HG03139 (cell line): ENCODE results near the gene RBM11.
A peak's percentile ranks its signal among the peaks of the same experiment; 100 is the strongest.
"Not testable (repeated sequence)": the region's sequence is repeated elsewhere in the genome, so short reads cannot be mapped to it uniquely, and the experiment has no call there.

ENCODE experiments used
- ATAC-seq: cut with Tn5 transposase; IDR thresholded peaks from one replicate; pipeline ENCODE4 v1.9.1; 2021; ENCODE audit not compliant: unreplicated experiment

The RBM11 gene, protein sequence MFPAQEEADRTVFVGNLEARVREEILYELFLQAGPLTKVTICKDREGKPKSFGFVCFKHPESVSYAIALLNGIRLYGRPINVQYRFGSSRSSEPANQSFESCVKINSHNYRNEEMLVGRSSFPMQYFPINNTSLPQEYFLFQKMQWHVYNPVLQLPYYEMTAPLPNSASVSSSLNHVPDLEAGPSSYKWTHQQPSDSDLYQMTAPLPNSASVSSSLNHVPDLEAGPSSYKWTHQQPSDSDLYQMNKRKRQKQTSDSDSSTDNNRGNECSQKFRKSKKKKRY

DNA sequence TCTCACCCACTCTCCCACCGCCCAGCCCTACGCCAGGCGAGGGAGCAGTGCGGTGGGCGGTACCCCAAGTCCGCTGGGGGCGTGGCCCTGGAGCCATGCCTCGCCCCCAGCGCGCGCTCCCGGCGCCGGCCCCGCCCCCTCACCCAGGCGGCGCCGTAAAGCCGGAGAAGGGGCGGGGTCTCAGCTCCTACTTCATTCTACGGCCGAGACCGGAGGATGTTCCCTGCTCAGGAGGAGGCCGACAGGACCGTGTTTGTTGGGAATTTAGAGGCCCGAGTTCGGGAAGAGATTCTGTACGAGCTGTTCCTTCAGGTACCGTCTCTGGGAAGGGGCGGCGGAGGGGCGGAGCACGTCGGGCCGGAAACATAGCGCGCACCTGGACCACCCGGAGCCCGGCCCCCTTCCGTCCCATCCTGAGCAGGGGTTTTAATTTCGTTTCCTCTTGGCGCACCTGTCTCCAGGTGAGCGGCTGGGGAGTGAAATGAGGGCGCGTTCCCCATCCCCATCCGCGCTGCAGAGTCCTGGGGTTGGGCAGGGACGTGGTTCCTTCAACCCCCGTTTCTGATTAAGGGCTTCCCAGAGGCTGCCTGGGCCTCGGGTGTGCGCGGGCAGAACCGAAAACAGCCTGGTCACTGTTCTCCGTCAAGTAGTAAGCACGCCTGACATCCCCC is at the start of gene RBM11:
RBM11 (plus strand) TSS at position 187 of the 671 bp plus-strand sequence; CDS start at position 217, 30 bp downstream.
- ATAC-seq: peak; percentile 95

DNA sequence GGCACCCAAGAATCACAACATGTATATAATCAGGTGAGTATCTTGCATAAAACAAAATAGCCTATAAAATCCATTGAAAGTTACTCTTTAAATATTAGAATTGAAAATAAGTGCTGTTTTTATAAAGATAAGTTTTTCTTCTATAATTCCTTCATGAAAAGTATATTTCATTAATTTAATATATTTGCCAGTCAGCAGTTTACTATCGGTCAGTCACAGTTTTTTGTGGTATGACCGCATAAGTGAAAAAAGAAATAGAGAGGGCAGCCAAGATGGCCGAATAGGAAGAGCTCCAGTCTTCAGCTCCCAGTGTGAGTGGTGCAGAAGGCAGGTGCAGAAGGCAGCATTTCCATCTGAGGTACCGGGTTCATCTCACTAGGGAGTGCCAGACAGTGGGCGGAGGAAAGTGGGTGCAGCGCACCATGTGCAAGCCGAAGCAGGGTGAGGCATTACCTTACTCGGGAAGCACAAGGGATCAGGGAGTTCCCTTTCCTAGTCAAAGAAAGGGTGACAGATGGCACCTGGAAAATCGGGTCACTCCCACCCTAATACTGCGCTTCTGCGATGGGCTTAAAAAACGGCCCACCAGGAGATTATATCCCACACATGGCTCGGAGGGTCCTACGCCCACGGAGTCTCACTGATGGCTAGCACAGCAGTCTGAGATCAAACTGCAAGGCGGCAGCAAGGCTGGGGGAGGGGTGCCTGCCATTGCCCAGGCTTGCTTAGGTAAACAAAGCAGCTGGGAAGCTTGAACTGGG is 49.3 kb upstream of the RBM11 start:
- ATAC-seq: not testable (repeated sequence)

DNA sequence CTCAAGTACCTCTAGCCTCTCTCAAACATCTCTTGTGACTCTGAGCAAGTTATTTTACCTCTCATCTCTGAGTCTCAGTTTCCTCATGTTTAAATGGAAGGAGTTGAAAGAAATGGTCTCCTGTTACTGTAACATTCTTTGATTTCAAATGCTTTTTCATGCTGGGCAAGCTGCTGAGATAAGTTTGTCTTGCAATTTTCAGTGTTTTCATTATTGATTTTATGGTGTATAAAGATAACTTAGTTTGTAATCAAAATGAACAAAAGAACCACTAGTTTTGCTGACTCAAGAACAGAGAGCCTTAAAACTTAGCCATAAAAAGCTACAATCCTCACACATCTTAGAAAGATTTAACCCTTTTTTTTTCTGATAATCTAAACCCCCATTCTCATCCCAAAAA is 9.7 kb upstream of the RBM11 start:
- ATAC-seq: no peak

DNA sequence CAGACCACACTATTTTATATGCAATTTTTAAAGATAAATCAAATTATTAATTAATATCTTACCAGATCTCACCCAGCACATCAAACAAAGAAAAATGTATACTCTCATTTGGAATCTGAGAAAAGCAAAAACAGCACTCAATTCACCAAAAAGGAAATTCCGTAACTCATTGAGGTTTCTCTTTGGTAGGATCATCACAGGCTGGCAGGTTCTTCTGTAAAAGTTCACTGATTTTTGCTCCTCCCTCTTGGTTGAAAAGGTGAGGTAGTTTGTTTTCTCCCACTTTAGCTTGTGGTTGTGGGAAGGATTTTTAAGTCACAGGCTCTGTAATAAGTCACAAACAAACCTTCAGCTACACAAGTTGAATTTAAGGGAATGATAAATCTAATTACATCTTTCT is 5.2 kb upstream of the RBM11 start, which contains the start of gene LIPI:
LIPI (minus strand) TSS at position 218 of the 400 bp plus-strand sequence; CDS start at position 108, 110 bp downstream.
- ATAC-seq: no peak

DNA sequence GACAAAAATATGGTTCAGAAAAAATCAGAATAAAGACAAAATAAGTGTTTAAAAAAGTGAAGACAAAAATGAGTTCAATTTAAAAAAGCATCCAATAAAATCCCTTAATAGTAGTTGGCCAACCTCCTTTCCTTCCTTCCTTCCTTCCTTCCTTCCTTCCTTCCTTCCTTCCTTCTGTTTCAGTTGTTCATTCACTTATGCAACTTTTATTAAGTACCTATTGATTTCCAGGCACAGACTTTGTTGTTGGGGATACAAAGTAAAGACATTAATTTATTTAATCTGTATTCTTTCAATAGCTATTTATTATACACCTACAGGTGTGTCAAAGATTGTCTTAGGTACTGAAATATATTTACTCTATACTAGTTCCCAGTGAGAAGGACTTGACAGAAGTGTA is 2.8 kb upstream of the RBM11 start:
- ATAC-seq: no peak

DNA sequence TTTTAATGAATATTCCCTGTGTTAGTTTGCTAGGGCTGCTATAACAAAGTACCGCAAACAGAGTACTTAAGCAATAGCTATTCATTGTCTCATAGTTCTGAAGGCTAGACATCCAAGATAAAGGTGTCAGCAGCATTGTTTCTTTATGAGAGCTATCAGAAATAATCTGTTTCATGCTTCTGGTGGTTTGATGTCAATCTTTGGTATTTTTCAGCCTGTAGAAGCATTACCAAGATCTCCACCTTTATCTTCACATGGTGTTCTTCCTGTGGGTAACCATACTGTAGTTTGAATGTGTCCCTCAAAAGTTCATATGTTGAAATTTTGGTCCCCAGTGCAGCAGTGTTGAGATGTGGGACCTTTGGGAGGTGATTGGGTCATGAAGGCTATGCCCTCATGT is 7.4 kb downstream of the RBM11 start:
- ATAC-seq: no peak

DNA sequence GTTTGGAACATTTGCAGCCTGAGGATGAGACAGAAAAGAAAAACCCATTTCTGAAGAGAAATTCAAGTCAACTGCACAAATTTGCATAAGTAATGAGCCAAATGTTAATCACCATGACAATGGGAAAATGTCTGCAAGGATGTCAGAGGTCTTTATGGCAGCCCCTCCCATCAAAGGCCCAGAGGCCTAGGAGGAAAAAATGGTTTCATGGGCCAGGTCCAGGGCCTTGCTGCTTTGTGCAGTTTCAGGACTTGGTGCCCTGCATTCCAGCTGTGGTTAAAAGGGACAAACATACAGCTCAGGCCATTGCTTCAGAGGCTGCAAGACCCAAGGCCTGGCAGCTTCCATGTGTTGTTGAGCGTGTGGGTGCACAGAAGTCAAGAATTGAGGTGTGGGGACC is 13.4 kb downstream of the RBM11 start:
- no peak for ATAC-seq

DNA sequence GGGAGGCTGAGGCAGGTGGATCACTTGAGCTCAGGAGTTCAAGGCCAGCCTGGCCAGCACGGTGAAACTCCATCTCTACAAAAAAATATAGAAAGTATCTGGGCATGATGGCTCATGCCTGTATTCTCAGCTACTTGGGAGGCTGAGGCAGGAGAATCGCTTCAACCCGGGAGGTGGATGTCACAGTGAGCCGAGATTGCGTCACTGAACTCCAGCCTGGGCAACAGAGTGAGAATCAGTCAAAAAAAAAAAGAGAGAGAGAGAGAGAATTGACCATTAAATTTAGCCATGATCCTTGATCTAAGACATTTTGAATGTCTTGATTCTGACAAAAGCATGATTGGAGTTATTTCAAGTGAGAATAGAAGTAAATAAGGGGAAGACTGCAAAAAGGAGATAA is 19.1 kb downstream of the RBM11 start:
- no peak for ATAC-seq

DNA sequence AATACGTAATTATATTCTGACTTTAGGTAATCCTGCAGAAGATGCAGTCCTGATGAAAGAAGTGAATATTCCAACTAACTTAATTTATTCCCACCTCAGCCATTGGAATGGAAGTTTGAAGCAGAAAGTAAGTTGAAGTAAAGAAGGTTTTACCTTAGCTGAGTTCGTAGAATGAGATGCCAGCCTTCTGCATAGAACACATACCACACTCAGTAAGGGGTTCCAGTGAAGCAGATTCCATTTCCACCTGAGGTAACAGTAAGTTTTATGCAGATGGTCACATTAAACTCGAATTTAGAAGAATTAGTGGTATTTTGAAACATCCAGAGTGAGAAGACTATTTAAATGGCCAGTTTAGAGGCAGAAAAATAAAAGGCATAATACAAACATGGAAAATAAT is 20.2 kb downstream of the RBM11 start:
- no peak for ATAC-seq

DNA sequence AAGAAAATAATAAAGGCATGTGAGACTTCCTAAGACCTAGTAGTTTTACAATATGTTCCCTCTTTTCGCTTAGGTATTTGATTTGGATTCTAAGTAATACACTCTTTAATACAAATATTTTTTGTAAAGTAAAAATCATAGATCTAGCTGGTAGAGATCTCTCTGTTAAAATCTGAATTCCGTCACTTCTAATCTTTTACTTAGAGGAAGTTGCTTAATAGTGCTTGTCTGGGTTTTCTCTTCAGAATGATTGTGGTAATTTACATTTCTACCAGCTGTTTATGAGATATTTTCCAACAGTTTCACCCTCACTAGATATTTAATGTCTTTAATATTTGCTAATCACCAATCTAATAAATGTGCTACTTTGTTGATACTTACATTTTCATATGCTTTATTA is 23.3 kb downstream of the RBM11 start:
- no peak for ATAC-seq

DNA sequence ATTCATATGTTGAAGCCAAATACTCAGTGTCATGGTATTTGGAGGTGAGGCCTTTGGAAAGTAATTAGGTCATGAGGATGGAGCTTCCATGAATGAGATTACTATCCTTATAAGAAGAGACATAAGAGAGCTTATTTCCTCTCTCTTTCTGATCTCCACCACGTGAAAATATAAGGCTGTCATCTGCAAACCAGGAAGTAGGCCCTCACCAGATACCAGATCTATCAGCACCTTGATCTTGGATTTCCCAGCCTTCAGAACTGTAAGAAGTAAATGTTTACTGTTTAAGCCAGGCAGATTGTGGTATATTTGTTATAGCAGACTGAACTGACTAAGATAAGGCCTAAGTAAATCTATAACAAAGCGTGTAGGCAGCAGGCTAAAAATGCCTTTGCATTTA is 25.3 kb downstream of the RBM11 start:
- no peak for ATAC-seq

DNA sequence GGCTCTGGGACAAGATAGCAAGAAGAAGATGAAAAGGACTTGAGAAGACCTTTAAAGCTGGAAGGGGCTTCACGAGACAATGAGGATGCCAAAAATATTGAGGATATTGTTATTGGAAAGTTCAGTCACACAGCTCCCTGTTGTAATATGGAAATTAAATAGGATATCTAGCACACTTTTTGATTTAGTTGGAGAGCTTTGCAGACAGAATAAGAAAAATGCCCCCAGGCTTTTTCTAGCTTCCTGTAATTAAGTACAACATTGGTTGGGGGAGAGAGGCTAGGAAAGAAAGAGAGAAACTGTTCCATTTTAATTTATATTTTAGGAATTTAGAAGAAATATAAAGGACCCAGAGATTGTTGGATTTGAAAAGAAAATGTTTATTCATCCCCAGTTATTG is 27.5 kb downstream of the RBM11 start:
- no peak for ATAC-seq

DNA sequence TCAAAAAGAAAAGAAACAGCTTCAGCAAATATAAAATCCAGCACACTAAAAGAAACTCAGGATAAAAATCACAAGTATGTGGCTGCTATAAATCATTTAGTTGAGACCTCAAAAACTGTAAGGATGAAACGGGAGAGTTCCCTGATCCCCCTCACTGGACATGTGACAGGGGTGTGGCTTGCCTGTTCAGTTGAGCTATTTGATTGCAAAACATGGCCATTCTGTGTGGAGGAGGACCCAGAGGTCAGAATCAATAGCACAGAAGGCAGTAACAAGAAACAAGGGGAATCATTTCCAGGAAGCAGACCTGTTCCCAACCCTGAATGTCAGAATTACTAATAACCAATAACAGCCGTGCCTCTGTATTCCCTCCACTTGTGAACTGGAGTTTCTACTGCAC is 27.9 kb downstream of the RBM11 start:
- ATAC-seq: no peak

DNA sequence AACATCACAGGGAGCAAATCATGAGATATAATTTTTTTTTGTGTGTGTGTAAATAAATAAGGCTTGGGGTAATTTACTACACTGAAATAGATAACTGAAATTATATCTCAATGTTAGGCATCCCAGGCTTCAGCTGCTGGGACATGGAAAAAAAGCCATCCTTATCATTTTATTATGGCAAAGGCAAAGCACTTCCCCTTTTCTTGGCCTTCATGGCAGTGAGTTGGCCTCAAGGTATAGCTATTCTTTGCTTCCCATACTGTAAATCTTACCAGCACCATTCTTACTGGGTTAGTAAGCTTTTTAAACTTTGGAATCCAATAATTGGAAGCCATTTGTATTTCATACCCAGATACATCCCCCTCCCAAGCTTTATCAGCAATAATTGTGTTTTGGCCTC is 29.0 kb downstream of the RBM11 start:
- no peak for ATAC-seq

DNA sequence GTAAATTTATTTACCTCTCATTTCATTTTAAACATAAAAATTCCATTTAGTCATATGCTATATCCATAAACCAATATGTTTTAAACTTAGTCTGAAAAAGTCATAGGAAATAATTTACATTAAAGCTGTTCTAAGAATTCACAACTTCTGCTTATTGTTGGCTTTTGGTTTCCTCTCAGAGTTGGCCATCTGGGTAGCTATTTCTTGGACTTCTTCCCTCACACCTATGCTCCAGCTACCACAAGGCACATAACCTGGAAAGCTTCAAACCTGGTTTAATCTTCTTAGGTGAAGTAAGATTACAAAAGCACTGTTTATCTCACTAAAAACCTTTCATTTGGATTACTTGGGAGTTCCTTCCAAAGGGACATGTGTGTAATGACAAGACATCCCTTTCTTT is 29.8 kb downstream of the RBM11 start:
- ATAC-seq: no peak

DNA sequence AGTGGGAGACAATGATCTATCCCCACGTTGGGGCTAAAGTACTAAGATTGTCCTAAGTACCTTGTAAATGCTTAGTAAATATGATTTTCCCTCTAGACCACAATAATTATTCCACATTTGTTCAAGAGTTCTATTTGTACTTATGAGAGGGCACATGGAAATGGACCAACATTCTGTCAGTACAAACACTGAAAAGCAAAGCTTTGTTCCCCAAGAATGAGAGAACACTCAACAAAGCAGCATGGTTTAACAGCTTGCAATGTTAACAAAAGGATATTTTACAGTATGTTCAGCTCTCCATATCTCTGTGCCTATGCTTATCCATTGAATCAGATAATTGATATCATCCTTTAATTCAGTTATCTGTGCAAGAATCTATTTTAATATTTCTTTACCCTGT is 35.4 kb downstream of the RBM11 start:
- ATAC-seq: no peak

DNA sequence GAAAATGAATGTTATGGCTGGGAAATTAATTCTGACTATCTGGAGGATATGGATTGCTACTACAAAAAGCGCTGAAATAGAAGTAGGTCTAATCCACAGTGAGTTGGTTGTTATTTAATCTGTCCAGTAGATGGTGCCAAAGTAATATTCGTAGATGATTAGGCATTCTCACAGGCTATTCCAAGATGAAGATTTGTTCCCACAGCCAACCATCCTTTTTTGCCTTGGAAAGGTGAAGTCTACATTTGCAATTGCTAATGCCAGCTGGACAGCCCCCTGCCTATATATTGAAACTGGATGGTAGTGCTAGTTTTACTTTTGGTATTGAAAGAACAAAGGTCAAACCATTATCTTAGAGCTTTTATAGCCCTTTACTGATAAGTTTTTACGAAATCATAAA is 43.8 kb downstream of the RBM11 start:
- no peak for ATAC-seq

DNA sequence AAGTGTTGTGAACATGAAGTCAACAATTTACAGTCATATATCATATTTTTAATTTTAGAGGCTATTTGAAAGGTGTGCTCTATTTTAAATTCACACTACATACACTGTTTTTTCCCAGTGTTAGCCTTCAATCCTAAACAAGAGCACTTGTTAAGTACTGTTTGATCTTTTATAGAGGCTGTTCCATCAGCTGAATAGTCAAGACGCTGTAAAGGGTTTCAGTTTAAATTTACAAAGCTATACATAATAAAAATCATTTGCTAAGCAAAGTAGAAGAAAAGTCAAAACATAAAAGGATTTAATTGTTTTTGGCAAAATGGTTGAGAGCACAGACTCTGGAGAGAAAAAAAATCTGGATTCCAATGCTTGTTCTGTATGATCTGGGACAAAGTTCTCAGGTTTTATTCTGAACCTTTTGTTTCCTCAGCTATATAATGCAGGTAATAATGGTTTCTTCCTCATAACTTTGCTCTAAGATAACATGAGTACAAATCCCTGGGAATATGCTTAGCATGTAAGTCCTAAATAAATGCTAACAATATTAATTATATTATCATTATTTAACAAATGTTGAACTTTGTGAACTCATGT is 44.3 kb downstream of the RBM11 start:
- no peak for ATAC-seq

DNA sequence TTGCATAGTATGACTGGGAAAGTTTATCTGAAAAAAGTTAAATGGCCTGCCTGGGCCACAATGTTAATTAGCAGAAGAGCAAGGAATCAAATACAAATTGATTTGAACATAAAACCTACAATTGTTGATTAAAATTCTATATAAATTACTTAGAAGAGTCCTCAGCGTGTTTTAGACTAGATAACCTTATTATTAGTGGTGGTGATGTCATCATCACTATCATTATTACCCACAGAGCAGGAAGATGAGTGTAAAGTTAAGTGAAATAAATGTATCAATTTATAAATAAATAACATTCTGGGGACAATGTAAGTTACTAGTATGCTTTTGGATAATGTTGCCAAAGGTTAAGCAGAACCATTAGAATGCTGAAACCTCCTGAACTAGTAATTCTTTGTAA is 46.1 kb downstream of the RBM11 start:
- ATAC-seq: no peak

DNA sequence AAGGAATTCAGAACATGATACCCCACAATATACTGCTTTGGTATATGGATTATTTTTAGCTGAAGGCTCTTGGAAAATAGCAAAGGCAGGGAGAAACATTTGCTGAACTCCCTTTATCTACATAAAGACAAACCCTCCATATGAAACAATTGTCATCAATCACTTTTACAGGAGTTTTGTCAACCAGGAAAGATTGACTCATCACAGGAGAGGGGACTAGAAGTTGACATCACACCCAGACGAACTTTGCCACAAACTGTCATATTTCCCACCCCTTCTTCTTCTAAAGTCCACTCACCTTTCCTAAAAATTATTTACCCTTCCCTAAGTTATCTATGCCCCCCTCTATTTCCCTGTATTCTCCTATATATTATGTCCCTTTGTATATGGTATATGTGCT is 47.9 kb downstream of the RBM11 start:
- no peak for ATAC-seq

DNA sequence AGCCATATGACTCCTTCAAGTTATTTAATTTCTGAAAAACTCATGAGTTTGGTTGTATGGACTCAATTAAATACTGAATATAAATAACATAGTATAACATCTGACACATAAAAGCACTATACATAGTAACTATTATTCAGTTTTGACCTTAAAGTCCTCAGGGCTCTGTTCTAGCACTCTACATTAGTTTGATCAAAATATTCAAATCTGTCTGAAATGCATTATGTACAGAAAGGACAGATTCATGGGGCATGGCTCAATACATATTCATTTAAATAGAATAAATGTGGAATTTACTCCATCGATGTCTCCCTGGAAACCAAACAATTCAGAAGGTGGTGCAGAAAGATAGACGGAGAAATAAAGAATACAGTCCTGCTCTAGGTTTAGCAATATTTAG is 49.1 kb downstream of the RBM11 start:
- no peak for ATAC-seq

DNA sequence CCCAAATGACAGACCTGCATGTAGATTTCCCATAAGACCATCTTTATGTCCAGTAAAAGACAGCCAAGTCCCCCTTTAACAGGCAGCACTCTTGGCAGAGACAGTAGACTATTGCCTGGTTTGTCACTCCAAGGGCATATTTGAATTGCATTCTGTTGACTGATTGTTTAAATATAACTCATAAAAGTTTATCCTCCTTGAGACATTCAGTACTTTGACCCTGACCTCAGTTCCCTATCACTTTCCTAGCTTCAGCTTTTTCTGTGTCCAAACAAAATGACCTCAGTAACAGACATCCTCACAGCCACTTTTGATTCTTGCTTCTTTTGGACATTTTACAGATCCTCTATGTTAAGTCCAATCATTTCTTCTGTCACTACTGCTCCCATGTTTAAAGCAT is 51.1 kb downstream of the RBM11 start:
- ATAC-seq: no peak
